NT2/D1 (cell line): ENCODE measurements around the gene DYRK3.

Source experiments
- SUZ12 ChIP-seq: IDR thresholded peaks from 2 replicates; pipeline ENCODE4 v1.6.1; 2011; ENCODE audit not compliant: insufficient read length, insufficient read depth; ENCODE audit errors: extremely low read depth
- ZNF274 ChIP-seq: IDR thresholded peaks from 2 replicates; pipeline ENCODE4 v1.6.1; 2011; ENCODE audit warnings: mild to moderate bottlenecking, low read depth, low read length

DNA sequence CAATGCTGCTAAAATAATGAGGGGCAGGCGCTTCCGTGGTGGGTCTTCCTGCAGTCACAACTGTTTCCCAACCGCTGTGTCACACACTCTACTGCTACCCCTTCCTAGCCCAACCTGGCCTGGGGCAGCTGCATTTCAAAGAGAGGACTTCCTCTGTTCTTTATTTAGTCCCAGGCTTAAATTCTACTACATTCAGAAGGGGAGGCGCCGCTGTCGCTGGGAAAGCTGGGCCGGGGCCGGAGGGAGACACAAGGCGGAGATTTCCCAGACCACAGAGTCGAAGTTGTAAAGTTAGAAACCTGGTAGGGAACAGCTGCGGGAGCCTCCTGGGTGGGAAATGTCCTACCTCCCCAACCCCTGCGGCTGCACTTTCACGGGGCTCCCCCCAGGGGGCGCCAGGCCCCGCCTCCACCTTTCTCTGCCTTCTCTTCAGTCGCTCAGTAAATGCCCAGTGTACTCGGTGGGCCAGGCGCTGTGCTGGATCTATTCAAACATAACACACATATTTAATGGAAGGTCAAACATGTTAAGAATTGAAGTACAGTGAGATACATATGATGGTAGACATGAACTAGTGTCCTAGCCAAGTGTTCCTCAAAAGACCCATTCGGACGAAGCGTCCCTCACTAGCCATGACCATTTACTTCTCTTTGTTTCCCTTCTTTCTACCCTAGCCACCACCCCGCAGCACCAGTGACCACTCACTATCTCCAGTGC is 23.1 kb downstream of the DYRK3 start:
- TF ChIP-seq SUZ12, result no peak
- TF ChIP-seq ZNF274, result no peak
